ENCODE measurements around the gene CAPN12. TPM values are rescaled to one million over a fixed set of nuclear protein-coding genes. Genes with fewer than 3 reads are reported as not detected.

CAPN12 gene
- polyA plus RNA-seq, 1 donor, result 45.0 TPM

DNA sequence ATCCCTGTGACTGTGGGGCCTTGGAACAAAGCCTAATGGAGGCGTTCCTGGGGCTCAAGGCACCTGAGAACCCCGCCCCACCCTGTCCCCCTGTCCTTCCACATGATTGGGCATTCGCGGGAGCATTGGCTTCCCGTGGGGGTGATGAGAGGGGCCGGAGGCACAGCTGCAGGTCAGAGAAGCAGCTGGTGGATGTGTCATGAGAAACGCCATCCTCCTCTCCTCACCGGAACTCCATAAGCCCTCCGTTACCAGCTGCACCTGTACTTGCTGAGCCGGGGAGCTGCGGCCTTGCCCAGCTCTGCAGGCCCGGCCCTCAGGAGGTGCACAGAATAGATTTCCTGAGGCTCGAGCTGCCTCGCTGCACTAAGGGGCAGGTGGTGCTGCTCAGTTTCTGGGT, 42.0 kb downstream of the CAPN12 start:
- peaks cover 96% of the 10 kb centered on the region for H3K36me3 ChIP-seq (ENCODE audit: control insufficient read depth, insufficient read depth, low read length)
- H3K27ac ChIP-seq (ENCODE audit: low read length), result peak overlapping the region; percentile 99
- H3K9me3 ChIP-seq (ENCODE audit: control insufficient read depth, low read depth, low read length), result no peaks in the 10 kb centered on the region
- H3K4me3 ChIP-seq (ENCODE audit: low read length), result no peak overlapping the region
- WGBS (ENCODE audit: insufficient coverage, low lambda C conversion rate), result no CpG with 5 or more reads among the region's 14 CpGs
- peak in 1 of 2 donors; percentile 50 for DNase-seq
- peaks cover 84% of the 10 kb centered on the region for H3K4me1 ChIP-seq (ENCODE audit: control insufficient read depth, insufficient read depth, low read length)
- no peaks in the 10 kb centered on the region for H3K27me3 ChIP-seq (ENCODE audit: control insufficient read depth, insufficient read depth, low read length)

DNA sequence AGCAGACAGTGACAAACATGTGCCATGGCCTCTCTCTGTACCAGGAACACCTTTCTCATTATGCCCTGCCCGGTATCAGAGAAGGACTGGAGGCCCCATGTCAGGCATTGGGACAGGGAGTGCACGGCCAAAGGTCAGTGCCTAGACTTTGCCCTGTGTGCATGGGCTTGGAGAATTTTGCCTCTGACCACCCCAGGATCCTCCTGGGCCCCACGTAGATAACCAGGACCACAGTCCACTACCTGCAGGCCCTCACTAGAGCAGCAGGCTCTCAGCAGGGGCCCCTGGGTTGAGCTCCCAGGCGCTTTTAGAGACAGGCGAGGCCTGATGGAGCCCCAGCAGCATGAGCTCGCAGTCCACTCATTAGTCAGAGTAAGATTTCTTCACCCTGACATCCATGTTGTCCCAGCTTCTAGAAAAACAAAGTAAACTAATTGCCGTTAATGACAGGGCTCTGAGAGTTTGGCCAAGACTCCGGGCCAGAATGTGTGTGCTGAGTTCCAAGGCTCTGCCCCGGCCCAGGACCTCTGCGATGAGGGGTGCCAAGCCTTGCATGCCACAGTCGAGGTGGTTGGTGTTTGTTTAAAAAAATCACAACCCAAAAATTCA, 42.7 kb downstream of the CAPN12 start:
- Histone ChIP-seq H3K4me1 (ENCODE audit: control insufficient read depth, insufficient read depth, low read length) (peaks cover 91% of the 10 kb centered on the region), H3K36me3 (ENCODE audit: control insufficient read depth, insufficient read depth, low read length) (peaks cover 95% of the 10 kb centered on the region), H3K27ac (ENCODE audit: low read length) (peak overlapping the region; percentile 99), H3K27me3 (ENCODE audit: control insufficient read depth, insufficient read depth, low read length) (no peaks in the 10 kb centered on the region), H3K4me3 (ENCODE audit: low read length) (no peak overlapping the region), H3K9me3 (ENCODE audit: control insufficient read depth, low read depth, low read length) (no peaks in the 10 kb centered on the region)
- DNase-seq, result peak; percentile 97 to 99
- WGBS (ENCODE audit: insufficient coverage, low lambda C conversion rate), result no CpG with 5 or more reads among the region's 11 CpGs

DNA sequence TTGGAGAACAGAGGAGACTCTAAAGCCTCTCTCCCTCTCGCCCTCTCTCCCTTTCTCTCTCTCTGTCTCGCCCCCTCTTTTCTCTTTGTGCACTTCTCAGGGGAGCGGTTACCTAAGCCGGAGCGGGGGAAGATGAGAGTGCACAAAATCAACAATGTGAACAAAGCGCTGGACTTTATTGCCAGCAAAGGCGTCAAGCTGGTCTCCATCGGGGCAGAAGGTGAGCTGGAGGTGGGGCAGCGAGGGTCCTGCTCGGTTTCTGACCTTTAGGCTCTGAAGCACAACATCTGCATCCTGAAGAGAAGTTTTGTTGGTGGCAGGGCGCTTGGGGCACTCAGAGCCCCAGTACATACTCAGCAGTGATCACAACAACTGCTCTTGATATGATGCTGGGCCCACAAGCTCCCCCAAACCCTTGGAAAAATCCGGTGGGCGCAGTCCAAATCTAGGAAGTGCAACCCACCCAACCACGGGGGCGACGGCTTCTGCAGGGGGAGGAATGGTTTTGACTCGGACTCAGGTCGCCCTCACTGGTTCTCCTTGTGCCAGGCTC, 43.3 kb downstream of the CAPN12 start:
- WGBS (ENCODE audit: insufficient coverage, low lambda C conversion rate), result no CpG with 5 or more reads among the region's 18 CpGs
- H3K27me3 ChIP-seq (ENCODE audit: control insufficient read depth, insufficient read depth, low read length), result no peaks in the 10 kb centered on the region
- peaks cover 95% of the 10 kb centered on the region for H3K4me1 ChIP-seq (ENCODE audit: control insufficient read depth, insufficient read depth, low read length)
- H3K9me3 ChIP-seq (ENCODE audit: control insufficient read depth, low read depth, low read length), result no peaks in the 10 kb centered on the region
- H3K27ac ChIP-seq (ENCODE audit: low read length), result peak overlapping the region; percentile 99
- H3K36me3 ChIP-seq (ENCODE audit: control insufficient read depth, insufficient read depth, low read length), result peaks cover 95% of the 10 kb centered on the region
- no peak for DNase-seq
- no peak overlapping the region for H3K4me3 ChIP-seq (ENCODE audit: low read length)

DNA sequence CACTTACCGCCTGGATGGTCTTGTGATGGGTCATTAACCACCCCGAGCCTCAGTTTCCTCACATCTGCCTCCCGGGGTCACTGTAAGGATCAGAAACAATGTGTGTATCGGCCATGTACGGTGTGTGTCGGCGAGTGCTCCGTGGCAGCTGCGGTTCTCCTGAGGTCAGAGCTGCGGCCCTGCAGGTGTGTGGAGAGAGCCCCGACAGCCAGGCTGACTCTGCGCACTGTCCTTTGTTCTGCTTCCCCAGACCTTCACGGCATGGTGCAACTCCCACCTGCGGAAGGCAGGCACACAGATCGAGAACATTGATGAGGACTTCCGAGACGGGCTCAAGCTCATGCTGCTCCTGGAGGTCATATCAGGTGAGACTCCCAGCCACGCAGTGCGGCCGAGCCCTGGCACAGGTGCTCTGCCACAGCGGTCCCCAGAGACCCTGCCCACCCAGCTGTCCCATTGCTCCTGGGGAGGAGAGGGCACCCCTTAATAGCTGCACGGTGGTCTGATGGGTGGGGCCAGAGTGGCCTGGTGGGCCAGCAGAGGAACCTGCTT, 43.8 kb downstream of the CAPN12 start:
- H3K4me3 ChIP-seq (ENCODE audit: low read length), result no peak overlapping the region
- peaks cover 100% of the 10 kb centered on the region for H3K4me1 ChIP-seq (ENCODE audit: control insufficient read depth, insufficient read depth, low read length)
- peak overlapping the region; percentile 99 for H3K27ac ChIP-seq (ENCODE audit: low read length)
- peaks cover 95% of the 10 kb centered on the region for H3K36me3 ChIP-seq (ENCODE audit: control insufficient read depth, insufficient read depth, low read length)
- H3K27me3 ChIP-seq (ENCODE audit: control insufficient read depth, insufficient read depth, low read length), result no peaks in the 10 kb centered on the region
- H3K9me3 ChIP-seq (ENCODE audit: control insufficient read depth, low read depth, low read length), result no peaks in the 10 kb centered on the region
- DNase-seq, result peak in 1 of 2 donors; percentile 67
- no CpG with 5 or more reads among the region's 22 CpGs for WGBS (ENCODE audit: insufficient coverage, low lambda C conversion rate)

DNA sequence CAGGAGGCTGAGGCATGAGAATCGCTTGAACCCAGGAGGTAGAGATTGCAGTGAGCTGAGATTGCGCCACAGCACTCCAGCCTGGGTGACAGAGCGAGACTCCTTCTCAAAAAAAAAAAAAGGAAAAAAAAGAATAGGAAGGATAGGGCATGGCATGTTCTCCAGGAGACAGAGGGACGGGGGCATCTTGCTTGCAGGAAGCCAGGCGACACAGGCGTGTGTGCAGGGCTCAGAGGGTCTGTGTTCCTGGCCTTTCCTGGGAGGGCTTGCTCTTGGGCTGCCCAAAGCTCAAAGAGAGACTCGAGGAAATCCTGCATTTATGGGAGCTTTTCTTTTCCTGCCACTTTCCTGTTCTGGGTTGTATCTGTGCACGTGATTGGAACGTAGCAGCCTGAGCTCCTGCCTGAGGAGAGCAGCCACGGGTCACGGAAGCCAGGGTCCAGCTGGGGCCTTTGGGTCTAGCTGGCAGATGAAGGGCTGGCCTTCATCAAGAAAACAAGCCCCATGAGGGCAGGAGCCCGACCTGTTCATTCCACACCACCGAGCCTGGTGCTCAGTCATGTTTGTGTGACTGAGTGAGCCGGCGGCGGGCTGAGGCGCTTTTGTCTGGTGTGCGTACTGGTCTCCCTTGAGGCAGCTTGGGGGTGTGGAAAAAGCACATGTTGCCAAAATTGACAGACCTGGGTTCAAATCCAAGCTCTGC, 44.5 kb downstream of the CAPN12 start:
- WGBS (ENCODE audit: insufficient coverage, low lambda C conversion rate), result no CpG with 5 or more reads among the region's 18 CpGs
- H3K9me3 ChIP-seq (ENCODE audit: control insufficient read depth, low read depth, low read length), result no peaks in the 10 kb centered on the region
- peaks cover 95% of the 10 kb centered on the region for H3K36me3 ChIP-seq (ENCODE audit: control insufficient read depth, insufficient read depth, low read length)
- no peak for DNase-seq
- H3K4me3 ChIP-seq (ENCODE audit: low read length), result no peak overlapping the region
- H3K27ac ChIP-seq (ENCODE audit: low read length), result peak overlapping the region; percentile 99
- H3K27me3 ChIP-seq (ENCODE audit: control insufficient read depth, insufficient read depth, low read length), result no peaks in the 10 kb centered on the region
- peaks cover 100% of the 10 kb centered on the region for H3K4me1 ChIP-seq (ENCODE audit: control insufficient read depth, insufficient read depth, low read length)

DNA sequence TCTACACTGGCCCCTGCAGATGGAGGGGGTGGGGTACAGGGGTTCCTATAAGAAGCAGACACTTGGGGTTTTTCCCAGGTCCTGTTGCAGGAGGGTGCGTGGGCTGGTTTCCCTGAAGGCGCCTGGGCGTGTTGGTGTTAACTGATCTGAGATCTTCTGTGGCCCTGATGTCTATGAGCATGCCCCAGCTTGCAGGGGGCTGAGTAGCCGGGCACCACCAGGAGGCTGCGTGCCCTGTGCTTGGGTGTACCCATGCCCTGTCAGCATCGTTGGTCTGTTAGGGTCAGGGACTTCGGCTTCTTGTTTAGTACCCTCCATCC, 45.3 kb downstream of the CAPN12 start:
- H3K36me3 ChIP-seq (ENCODE audit: control insufficient read depth, insufficient read depth, low read length), result peaks cover 93% of the 10 kb centered on the region
- peaks cover 100% of the 10 kb centered on the region for H3K4me1 ChIP-seq (ENCODE audit: control insufficient read depth, insufficient read depth, low read length)
- no peak for DNase-seq
- WGBS (ENCODE audit: insufficient coverage, low lambda C conversion rate), result no CpG with 5 or more reads among the region's 7 CpGs
- H3K27me3 ChIP-seq (ENCODE audit: control insufficient read depth, insufficient read depth, low read length), result no peaks in the 10 kb centered on the region
- no peak overlapping the region for H3K4me3 ChIP-seq (ENCODE audit: low read length)
- peak overlapping the region; percentile 99 for H3K27ac ChIP-seq (ENCODE audit: low read length)
- no peaks in the 10 kb centered on the region for H3K9me3 ChIP-seq (ENCODE audit: control insufficient read depth, low read depth, low read length)

DNA sequence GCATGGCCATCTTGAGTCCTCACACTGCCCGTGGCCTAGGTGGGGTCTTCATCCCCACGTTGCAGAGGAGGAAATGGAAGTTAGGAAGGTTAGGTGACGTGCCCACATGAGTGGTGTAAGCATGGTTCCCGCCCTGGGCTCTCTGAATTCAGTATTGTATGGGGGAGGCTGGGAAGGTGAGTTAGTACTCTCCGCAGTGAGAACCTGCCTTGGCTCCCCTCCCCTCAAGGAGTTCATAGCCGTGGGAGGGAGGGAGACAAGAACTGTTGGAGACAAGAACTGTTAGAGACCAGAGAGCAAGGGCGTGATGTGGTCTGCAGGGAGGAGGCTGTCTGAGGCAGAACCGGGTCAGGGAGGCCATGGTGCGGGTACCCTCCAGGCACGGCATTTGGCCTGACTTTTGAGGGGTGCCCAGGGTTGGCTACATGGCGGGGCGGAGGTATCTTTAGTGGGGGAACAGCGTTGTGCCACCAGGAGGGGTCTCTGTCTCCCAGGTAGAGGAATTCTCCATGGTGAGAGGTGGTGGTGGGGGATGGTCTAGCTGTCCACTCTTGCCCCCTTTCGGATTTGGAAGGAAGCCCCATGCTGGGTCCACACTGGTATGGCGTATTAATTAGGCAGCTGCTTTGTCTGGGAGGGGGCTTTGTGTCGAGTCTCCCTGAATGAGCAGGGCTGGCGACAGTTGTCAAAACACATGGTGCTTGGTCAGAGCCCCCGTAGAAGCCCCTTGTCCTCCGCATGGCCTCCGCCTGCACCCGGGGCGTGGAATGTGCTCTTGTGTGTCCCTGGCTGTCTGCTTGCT, 45.8 kb downstream of the CAPN12 start:
- Histone ChIP-seq H3K4me1 (ENCODE audit: control insufficient read depth, insufficient read depth, low read length) (peaks cover 100% of the 10 kb centered on the region), H3K36me3 (ENCODE audit: control insufficient read depth, insufficient read depth, low read length) (peaks cover 93% of the 10 kb centered on the region), H3K9me3 (ENCODE audit: control insufficient read depth, low read depth, low read length) (no peaks in the 10 kb centered on the region), H3K27me3 (ENCODE audit: control insufficient read depth, insufficient read depth, low read length) (no peaks in the 10 kb centered on the region), H3K27ac (ENCODE audit: low read length) (peak overlapping the region; percentile 99), H3K4me3 (ENCODE audit: low read length) (no peak overlapping the region)
- 53% methylated on average over 2 of the region's 22 CpGs for WGBS (ENCODE audit: insufficient coverage, low lambda C conversion rate)
- no peak for DNase-seq

DNA sequence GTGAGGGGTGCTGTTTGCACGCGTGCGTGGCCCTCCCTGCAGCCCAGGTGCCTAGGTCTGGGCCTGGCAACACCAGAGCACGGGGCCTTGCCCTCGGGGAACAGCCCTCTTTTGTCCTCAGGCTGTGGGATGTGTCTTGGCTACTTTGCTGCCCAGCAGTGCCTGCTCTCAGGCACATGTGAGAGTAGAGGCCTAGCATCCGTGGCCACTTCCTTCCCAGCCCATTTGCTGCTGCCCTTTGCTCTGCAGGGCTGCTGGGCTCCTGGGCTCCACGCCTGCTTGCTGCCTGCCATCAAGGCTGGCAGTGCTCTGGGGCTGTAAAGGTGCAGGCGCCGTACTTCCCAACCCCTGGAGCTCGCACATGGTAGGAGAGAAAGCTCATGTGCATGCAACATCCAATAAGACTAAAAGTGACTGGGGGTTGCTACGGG, 46.6 kb downstream of the CAPN12 start:
- Histone ChIP-seq H3K27me3 (ENCODE audit: control insufficient read depth, insufficient read depth, low read length) (no peaks in the 10 kb centered on the region), H3K4me1 (ENCODE audit: control insufficient read depth, insufficient read depth, low read length) (peaks cover 100% of the 10 kb centered on the region), H3K36me3 (ENCODE audit: control insufficient read depth, insufficient read depth, low read length) (peaks cover 93% of the 10 kb centered on the region), H3K9me3 (ENCODE audit: control insufficient read depth, low read depth, low read length) (no peaks in the 10 kb centered on the region), H3K4me3 (ENCODE audit: low read length) (no peak overlapping the region), H3K27ac (ENCODE audit: low read length) (peak overlapping the region; percentile 99)
- WGBS (ENCODE audit: insufficient coverage, low lambda C conversion rate), result no CpG with 5 or more reads among the region's 11 CpGs
- no peak for DNase-seq

DNA sequence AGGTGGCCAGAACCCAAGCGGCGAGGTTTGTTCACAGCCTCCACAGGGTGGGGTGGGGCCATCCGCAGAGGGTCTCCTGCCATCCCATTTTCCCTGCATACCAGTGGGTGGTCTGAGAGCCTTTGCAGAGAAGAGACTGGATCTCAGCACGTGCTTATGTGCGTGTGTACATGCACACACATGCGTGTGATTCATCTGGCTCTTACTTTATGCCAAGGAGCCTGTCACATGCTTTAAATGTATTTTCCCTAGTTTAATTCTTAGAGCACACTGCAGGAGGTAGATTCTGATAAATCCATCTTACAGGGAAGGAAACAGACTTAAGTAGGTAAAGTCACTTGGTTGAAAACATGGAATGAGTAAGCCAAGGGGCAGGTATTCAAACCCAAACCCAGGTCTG, 47.1 kb downstream of the CAPN12 start:
- H3K4me3 ChIP-seq (ENCODE audit: low read length), result no peak overlapping the region
- H3K4me1 ChIP-seq (ENCODE audit: control insufficient read depth, insufficient read depth, low read length), result peaks cover 100% of the 10 kb centered on the region
- no peak for DNase-seq
- H3K36me3 ChIP-seq (ENCODE audit: control insufficient read depth, insufficient read depth, low read length), result peaks cover 92% of the 10 kb centered on the region
- H3K9me3 ChIP-seq (ENCODE audit: control insufficient read depth, low read depth, low read length), result no peaks in the 10 kb centered on the region
- no peaks in the 10 kb centered on the region for H3K27me3 ChIP-seq (ENCODE audit: control insufficient read depth, insufficient read depth, low read length)
- H3K27ac ChIP-seq (ENCODE audit: low read length), result peak overlapping the region; percentile 99
- WGBS (ENCODE audit: insufficient coverage, low lambda C conversion rate), result no CpG with 5 or more reads among the region's 6 CpGs

DNA sequence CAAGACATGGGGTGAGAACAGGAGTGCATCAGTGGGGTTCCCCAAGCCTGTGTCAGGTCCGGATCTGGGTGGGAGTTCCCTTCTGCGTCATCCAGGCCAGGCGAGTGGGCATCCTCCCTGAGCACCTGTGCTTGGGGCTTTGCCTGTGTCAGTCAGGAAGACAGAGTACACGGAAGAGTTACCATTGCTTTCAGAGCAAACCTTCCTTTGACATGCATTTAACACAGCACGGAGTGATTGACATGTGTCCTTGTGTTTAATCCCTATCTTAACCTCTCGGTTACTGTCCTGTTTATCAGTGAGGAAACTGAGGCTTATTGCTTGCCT, 47.6 kb downstream of the CAPN12 start:
- peaks cover 100% of the 10 kb centered on the region for H3K4me1 ChIP-seq (ENCODE audit: control insufficient read depth, insufficient read depth, low read length)
- H3K4me3 ChIP-seq (ENCODE audit: low read length), result no peak overlapping the region
- H3K27me3 ChIP-seq (ENCODE audit: control insufficient read depth, insufficient read depth, low read length), result no peaks in the 10 kb centered on the region
- H3K36me3 ChIP-seq (ENCODE audit: control insufficient read depth, insufficient read depth, low read length), result peaks cover 90% of the 10 kb centered on the region
- DNase-seq, result no peak
- 100% methylated on average over 1 of the region's 6 CpGs for WGBS (ENCODE audit: insufficient coverage, low lambda C conversion rate)
- H3K27ac ChIP-seq (ENCODE audit: low read length), result peak overlapping the region; percentile 99
- no peaks in the 10 kb centered on the region for H3K9me3 ChIP-seq (ENCODE audit: control insufficient read depth, low read depth, low read length)

All from large intestine (tissue), 3 donors.